Subcutaneous adipose tissue (tissue), 4 donors: Measurements from ENCODE around the gene DEFB129. TPM values are rescaled to one million over a fixed set of nuclear protein-coding genes. Genes with fewer than 3 reads are reported as not detected.

ENCODE experiments used
- CTCF ChIP-seq: fragments of 450-650 bp; IDR thresholded peaks from one replicate; pipeline ENCODE4 v1.5.1; 2016; ENCODE audit warnings: low read depth, mild to moderate bottlenecking, control low read depth, antibody characterized with exemption, moderate library complexity
- total RNA-seq, 4 donors: library from RNA; depleted of rRNA; stranded (reverse); fragments of >200 nt; gene quantifications; one replicate each; pipeline ENCODE4 v1.1.0, GENCODE V29; 2016

DEFB129 gene
- total RNA-seq, result not detected

- TF ChIP-seq CTCF, result no peak
These were observed at the start of gene DEFB129 for GRCh38 chr20:226958-227357. Gene DEFB129 (plus strand): TSS chr20:227258. CDS start chr20:227289, 31 bp downstream.

DNA sequence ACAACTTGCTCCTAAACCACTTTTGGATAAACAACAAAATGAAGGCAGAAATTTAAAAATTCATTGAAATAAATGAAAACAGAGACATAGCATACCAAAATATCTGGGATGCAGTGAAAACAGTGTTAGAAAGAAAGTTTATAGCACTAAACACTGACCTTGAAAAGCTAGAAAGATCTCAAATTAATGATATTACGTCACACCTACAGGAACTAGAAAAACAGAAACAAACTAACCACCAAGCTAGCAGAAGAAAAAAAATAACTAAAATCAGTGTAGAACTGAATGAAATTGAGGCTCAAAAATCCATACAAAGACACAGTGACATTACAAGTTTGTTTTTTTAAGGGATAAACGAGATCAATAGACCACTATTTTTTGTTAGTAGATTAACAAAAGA, 42.8 kb upstream of the DEFB129 start:
- no peak for TF ChIP-seq CTCF

DNA sequence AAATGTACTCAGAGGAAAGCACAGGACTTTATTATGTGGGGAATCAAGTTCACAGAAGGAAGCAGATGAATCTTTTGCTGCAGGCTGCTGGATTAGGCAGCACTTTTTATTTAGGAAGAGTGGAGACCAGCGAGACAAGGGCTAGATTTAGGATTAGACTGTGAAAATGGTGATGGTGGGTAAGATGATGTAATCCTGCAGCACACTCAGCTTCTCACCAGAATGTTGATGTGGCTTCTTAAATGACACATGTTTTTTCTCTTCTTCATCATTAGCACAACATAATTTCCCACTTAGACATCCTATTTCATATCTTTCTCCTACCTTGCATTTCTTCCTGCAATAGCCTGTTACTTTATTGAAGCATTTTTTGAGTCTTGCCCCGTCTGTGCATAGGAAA, 39.3 kb upstream of the DEFB129 start:
- TF ChIP-seq CTCF, result no peak

GRCh38 chr20:189611-190010, 37.4 kb upstream of the DEFB129 start, which contains the start of gene DEFB128:
Gene DEFB128 (minus strand): TSS chr20:189711. CDS start chr20:189623, 88 bp downstream.
- TF ChIP-seq CTCF, result no peak

DNA sequence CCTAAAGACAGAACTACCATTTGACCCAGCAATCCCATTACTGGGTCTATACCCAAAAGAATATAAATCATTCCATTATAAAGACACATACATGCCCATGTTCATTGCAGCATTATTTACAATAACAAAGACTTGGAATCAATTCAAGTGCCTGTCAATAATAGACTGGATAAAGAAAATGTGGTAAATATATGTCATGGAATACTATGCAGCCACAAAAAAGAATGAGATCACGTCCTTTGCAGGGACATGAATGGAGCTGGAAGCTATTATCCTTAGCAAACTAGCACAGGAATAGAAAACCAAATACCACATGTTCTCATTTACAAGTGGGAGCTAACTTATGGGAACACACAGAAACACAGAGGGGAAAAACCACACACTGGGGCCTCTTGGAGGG, 28.8 kb upstream of the DEFB129 start:
- TF ChIP-seq CTCF, result no peak

- TF ChIP-seq CTCF, result no peak
These were observed 27.1 kb upstream of the DEFB129 start for GRCh38 chr20:199996-200395.

- TF ChIP-seq CTCF, result no peak
These were observed 18.0 kb upstream of the DEFB129 start for GRCh38 chr20:208942-209566.
